OCI-LY7 (cell line): ENCODE measurements around the gene NLGN4X. TPM values are rescaled to one million over a fixed set of nuclear protein-coding genes. Genes with fewer than 3 reads are reported as not detected.

ENCODE experiments used
- BruUV-seq: library from RNA; stranded (reverse); fragments of 400-500 nt; replicated peaks from 2 replicates; lab custom pipeline; 2021; lab: Mats Ljungman, UMichigan
- CTCF ChIA-PET: fragments of 300-600 bp; sonication (Branson Sonifier 250); formaldehyde crosslinking; loops from one replicate; lab custom pipeline; 2022; ENCODE audit warnings: antibody characterized with exemption; ENCODE audit not compliant: unreplicated experiment; lab: Charles Lee
- POLR2A ChIA-PET: fragments of 300-600 bp; sonication (Branson Sonifier 250); formaldehyde crosslinking; loops from one replicate; lab custom pipeline; 2022; ENCODE audit warnings: antibody characterized with exemption; lab: Charles Lee
- DNase-seq: peaks from one replicate; pipeline ENCODE4 v3.0.0-alpha.2; 2015; ENCODE audit warnings: low spot score
- H2AFZ ChIP-seq: fragments of 200-600 bp; sonication (generic), shearing (Covaris generic); 2 replicates; pipeline ENCODE4 v1.6.1; 2014; ENCODE audit warnings: mild to moderate bottlenecking, antibody characterized with exemption, low read length, moderate library complexity
- H3K27ac ChIP-seq: fragments of 200-600 bp; sonication (generic); 2 replicates; pipeline ENCODE4 v1.5.1; 2014; ENCODE audit warnings: mixed run types, low read depth, mild to moderate bottlenecking, moderate library complexity, low read length, inconsistent platforms; ENCODE audit not compliant: poor library complexity, severe bottlenecking
- H3K36me3 ChIP-seq: fragments of 200-600 bp; sonication (generic); 2 replicates; pipeline ENCODE4 v1.6.1; 2014; ENCODE audit warnings: mild to moderate bottlenecking, antibody characterized with exemption, low read length, moderate library complexity, mixed read lengths; ENCODE audit not compliant: insufficient read depth
- H3K4me1 ChIP-seq: fragments of 200-600 bp; sonication (generic); 2 replicates; pipeline ENCODE4 v1.5.1; 2014; ENCODE audit warnings: mild to moderate bottlenecking, low read length; ENCODE audit not compliant: insufficient read depth, poor library complexity, severe bottlenecking
- H3K4me2 ChIP-seq: fragments of 200-600 bp; sonication (generic); 2 replicates; pipeline ENCODE4 v1.6.1; 2014; ENCODE audit warnings: mild to moderate bottlenecking, low read length
- H3K4me3 ChIP-seq: fragments of 200-600 bp; sonication (generic); 2 replicates; pipeline ENCODE4 v1.5.1; 2014; ENCODE audit warnings: mild to moderate bottlenecking, low read depth, low read length; ENCODE audit not compliant: poor library complexity, severe bottlenecking
- H3K79me2 ChIP-seq: fragments of 200-600 bp; sonication (generic); 2 replicates; pipeline ENCODE4 v1.6.1; 2016; ENCODE audit warnings: low read depth, mild to moderate bottlenecking, low read length, moderate library complexity, mixed read lengths; ENCODE audit not compliant: insufficient read depth
- H3K9me2 ChIP-seq: fragments of 200-600 bp; sonication (generic); 2 replicates; pipeline ENCODE4 v1.6.1; 2016; ENCODE audit warnings: mild to moderate bottlenecking, low read length, mixed read lengths; ENCODE audit not compliant: insufficient read depth
- H3K9me3 ChIP-seq: fragments of 200-600 bp; sonication (generic); 2 replicates; pipeline ENCODE4 v1.6.1; 2014; ENCODE audit warnings: mild to moderate bottlenecking, mixed run types, low read length, mixed read lengths
- H4K20me1 ChIP-seq: fragments of 200-600 bp; sonication (generic); 2 replicates; pipeline ENCODE4 v1.6.1; 2014; ENCODE audit warnings: mild to moderate bottlenecking, antibody characterized with exemption, low read length, moderate library complexity, mixed read lengths; ENCODE audit not compliant: insufficient read depth
- EZH2phosphoT487 ChIP-seq: fragments of 200-600 bp; sonication (generic); IDR thresholded peaks from 2 replicates; pipeline ENCODE4 v1.6.1; 2018; ENCODE audit warnings: low read depth, borderline replicate concordance, mild to moderate bottlenecking, mixed run types, antibody characterized with exemption, low read length, moderate library complexity, mixed read lengths
- intact Hi-C: fragments of 100-400 bp; cut with micrococcal nuclease; formaldehyde crosslinking; loops from one replicate; pipeline ENCODE4 v1.10.0; 2022; ENCODE audit not compliant: unreplicated experiment
- total RNA-seq, 2 experiments: library from RNA; depleted of rRNA in 1 of 2; stranded (reverse); fragments of >200 nt in 1 of 2; shearing (Covaris generic) in 1 of 2; gene quantifications; 2 replicates each; pipeline ENCODE4 v1.2.3, GENCODE V29; 2014 to 2022
- TF ChIP-seq, protein P1 (sequence below): fragments of 200-600 bp; sonication (generic); conservative IDR thresholded peaks from 2 replicates; pipeline ENCODE4 v1.5.1; 2014; ENCODE audit warnings: mild to moderate bottlenecking, antibody characterized with exemption, low read length, moderate library complexity, mixed read lengths

NLGN4X gene
- total RNA-seq, 2 experiments from 2014 or later: 0.55 TPM; not detected in 1

DNA sequence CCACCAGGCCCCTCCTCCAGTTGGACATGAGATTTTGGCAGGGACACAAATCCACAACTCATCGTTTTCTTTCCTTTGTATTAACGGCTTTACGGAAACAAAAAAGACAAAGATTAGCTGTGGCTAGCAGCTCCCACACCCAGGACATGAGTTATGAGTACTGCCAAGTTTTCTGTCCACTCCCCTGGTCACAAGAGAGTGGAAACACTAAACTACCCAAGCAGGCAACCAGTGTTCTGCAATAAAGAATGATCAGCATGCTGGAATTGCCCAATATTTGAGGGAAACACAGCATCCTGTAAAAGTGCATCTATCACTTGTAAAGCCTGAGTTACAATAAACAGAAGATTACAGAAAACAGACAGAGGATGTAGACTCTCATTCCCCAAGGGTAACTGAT, 358.4 kb downstream of the NLGN4X start:
- Histone ChIP-seq H3K27ac (no peak overlapping the region), H3K9me3 (no peaks in the 10 kb centered on the region), H3K4me2 (no peak overlapping the region), H3K36me3 (no peaks in the 10 kb centered on the region), H4K20me1 (no peaks in the 10 kb centered on the region), H3K79me2 (no peaks in the 10 kb centered on the region), H2AFZ (no peak overlapping the region), H3K4me3 (no peak overlapping the region), H3K9me2 (no peaks in the 10 kb centered on the region), H3K4me1 (no peaks in the 10 kb centered on the region)
- ChIA-PET CTCF (no interaction called here), POLR2A (no interaction called here)
- intact Hi-C loops: no loop called here
- DNase-seq: no peak
- TF ChIP-seq, protein P1, sequence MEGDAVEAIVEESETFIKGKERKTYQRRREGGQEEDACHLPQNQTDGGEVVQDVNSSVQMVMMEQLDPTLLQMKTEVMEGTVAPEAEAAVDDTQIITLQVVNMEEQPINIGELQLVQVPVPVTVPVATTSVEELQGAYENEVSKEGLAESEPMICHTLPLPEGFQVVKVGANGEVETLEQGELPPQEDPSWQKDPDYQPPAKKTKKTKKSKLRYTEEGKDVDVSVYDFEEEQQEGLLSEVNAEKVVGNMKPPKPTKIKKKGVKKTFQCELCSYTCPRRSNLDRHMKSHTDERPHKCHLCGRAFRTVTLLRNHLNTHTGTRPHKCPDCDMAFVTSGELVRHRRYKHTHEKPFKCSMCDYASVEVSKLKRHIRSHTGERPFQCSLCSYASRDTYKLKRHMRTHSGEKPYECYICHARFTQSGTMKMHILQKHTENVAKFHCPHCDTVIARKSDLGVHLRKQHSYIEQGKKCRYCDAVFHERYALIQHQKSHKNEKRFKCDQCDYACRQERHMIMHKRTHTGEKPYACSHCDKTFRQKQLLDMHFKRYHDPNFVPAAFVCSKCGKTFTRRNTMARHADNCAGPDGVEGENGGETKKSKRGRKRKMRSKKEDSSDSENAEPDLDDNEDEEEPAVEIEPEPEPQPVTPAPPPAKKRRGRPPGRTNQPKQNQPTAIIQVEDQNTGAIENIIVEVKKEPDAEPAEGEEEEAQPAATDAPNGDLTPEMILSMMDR: no peak
- TF ChIP-seq EZH2phosphoT487: no peak
- BruUV-seq: no TSS peak

DNA sequence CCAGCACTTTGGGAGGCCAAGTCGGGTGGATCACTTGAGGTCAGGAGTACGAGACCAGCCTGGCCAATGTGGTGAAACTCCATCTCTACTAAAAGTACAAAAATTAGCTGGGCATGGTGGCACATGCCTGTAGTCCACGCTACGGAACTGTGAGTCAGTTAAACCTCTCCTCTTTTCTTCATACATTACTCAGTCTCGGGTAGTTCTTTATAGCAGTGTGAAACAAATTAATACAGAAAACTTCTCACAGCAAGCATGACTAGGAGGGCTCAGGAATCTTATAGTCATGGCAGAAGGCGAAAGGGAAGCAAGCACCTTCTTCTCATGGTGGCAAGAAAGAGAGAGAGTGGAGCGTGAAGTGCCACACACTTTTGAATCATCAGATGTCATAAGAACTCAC, 358.9 kb downstream of the NLGN4X start:
- TF ChIP-seq, protein P1: no peak
- no peak for TF ChIP-seq EZH2phosphoT487
- no peaks in the 10 kb centered on the region for H3K4me1 ChIP-seq
- H3K4me2 ChIP-seq: no peak overlapping the region
- DNase-seq: no peak
- no peaks in the 10 kb centered on the region for H3K9me3 ChIP-seq
- no peak overlapping the region for H2AFZ ChIP-seq
- no peaks in the 10 kb centered on the region for H3K36me3 ChIP-seq
- POLR2A ChIA-PET: no interaction called here
- H3K4me3 ChIP-seq: no peak overlapping the region
- H3K27ac ChIP-seq: no peak overlapping the region
- no peaks in the 10 kb centered on the region for H3K79me2 ChIP-seq
- no peaks in the 10 kb centered on the region for H3K9me2 ChIP-seq
- no peaks in the 10 kb centered on the region for H4K20me1 ChIP-seq
- BruUV-seq: no TSS peak
- intact Hi-C loops: no loop called here
- CTCF ChIA-PET: no interaction called here

DNA sequence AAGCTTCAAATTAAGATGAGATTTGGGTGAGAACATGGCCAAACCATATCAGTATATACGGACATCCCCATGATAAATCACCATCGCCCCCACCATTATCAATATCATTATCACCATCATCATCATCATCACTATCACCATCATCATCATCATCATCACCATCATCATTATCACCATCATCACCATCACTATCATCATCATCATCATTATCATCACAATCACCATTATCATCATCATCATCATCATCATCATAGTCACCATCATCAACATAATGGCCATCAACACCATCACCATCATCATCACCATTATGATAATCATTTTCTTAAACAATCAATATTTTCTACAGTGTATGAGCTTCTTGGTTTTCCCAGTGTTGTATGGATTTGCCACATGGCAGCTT, 360.9 kb downstream of the NLGN4X start:
- no peak for DNase-seq
- Histone ChIP-seq H3K36me3 (no peaks in the 10 kb centered on the region), H3K4me3 (no peak overlapping the region), H4K20me1 (no peaks in the 10 kb centered on the region), H3K9me3 (no peaks in the 10 kb centered on the region), H3K4me1 (no peaks in the 10 kb centered on the region), H2AFZ (no peak overlapping the region), H3K9me2 (no peaks in the 10 kb centered on the region), H3K27ac (no peak overlapping the region), H3K79me2 (no peaks in the 10 kb centered on the region), H3K4me2 (no peak overlapping the region)
- no TSS peak for BruUV-seq
- intact Hi-C loops: no loop called here
- ChIA-PET POLR2A (no interaction called here), CTCF (no interaction called here)
- TF ChIP-seq, protein P1: no peak
- TF ChIP-seq EZH2phosphoT487: no peak
